Loucy (cell line): ENCODE measurements around the gene NIPSNAP2.

Experiments used
- EZH2phosphoT487 ChIP-seq: fragments of 200-600 bp; IDR thresholded peaks from 2 replicates; pipeline ENCODE4 v1.6.1; 2018; ENCODE audit warnings: antibody characterized with exemption, mild to moderate bottlenecking, moderate library complexity, borderline replicate concordance
- TF ChIP-seq, protein P1 (sequence below): fragments of 200-600 bp; sonication (generic); conservative IDR thresholded peaks from 2 replicates; pipeline ENCODE4 v1.5.1; 2014; ENCODE audit warnings: mild to moderate bottlenecking, antibody characterized with exemption, low read length

DNA sequence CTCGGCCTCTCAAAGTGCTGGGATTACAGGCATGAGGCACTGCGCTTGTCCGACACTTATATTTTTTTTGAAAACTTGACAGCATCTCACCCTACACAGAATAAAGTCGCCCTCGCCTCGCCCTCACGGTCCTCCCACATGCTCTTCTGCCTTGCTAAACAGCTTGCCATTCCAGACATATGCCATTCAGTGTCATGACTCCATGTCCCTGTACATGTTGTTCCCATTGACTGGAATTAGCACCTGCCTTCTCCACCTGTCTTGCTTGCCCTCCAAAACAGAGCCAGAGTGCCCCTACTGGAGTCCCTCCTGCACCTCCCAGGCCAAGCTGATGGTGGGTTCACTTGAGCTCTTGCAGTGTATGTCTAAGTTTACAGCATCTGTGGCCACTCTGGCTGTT, 6.2 kb downstream of the NIPSNAP2 start:
- TF ChIP-seq, protein P1, sequence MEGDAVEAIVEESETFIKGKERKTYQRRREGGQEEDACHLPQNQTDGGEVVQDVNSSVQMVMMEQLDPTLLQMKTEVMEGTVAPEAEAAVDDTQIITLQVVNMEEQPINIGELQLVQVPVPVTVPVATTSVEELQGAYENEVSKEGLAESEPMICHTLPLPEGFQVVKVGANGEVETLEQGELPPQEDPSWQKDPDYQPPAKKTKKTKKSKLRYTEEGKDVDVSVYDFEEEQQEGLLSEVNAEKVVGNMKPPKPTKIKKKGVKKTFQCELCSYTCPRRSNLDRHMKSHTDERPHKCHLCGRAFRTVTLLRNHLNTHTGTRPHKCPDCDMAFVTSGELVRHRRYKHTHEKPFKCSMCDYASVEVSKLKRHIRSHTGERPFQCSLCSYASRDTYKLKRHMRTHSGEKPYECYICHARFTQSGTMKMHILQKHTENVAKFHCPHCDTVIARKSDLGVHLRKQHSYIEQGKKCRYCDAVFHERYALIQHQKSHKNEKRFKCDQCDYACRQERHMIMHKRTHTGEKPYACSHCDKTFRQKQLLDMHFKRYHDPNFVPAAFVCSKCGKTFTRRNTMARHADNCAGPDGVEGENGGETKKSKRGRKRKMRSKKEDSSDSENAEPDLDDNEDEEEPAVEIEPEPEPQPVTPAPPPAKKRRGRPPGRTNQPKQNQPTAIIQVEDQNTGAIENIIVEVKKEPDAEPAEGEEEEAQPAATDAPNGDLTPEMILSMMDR: no peak
- no peak for TF ChIP-seq EZH2phosphoT487
